Adrenal gland (tissue), 12 donors: ENCODE data around the gene GKN2. TPM values are rescaled to one million over a fixed set of nuclear protein-coding genes. Genes with fewer than 3 reads are reported as not detected.

Experiments used
- DNase-seq, 7 donors: peaks; one replicate each; pipeline ENCODE4 v3.0.0-alpha.2; 2019 to 2020
- H3K27ac ChIP-seq, 5 donors: fragments of 200-600 bp; sonication (generic) in 4 of 5; 1 replicate in 3 of 5; 2 replicates in 2 of 5; pipeline versions ENCODE4 v1.5.1 to v1.8.0; 2016 to 2020; ENCODE audit warnings: mild to moderate bottlenecking in 1 of 5
- H3K27me3 ChIP-seq: fragments of 200-600 bp; 2 replicates; pipeline ENCODE4 v1.8.0; 2021
- H3K36me3 ChIP-seq, 2 donors: fragments of 200-600 bp; replicated peaks in 1 of 2; 1 replicate in 1 of 2; 2 replicates in 1 of 2; pipeline versions ENCODE4 v1.5.1 to v1.8.0; 2018 to 2022
- H3K4me1 ChIP-seq, 2 donors: fragments of 200-600 bp; replicated peaks in 1 of 2; 1 replicate in 1 of 2; 2 replicates in 1 of 2; pipeline versions ENCODE4 v1.5.1 to v1.8.0; 2018 to 2021
- H3K4me3 ChIP-seq, 4 donors: fragments of 200-600 bp; sonication (generic) in 3 of 4; one replicate each; pipeline ENCODE4 v1.5.1; 2016 to 2018
- H3K9me3 ChIP-seq, 3 donors: fragments of 200-600 bp; sonication (generic) in 1 of 3; replicated peaks in 1 of 3; 1 replicate in 2 of 3; 2 replicates in 1 of 3; pipeline versions ENCODE4 v1.5.1 to v1.8.0; 2016 to 2021
- POLR2A ChIP-seq, 2 donors: fragments of 450-650 bp; IDR thresholded peaks; one replicate each; pipeline ENCODE4 v1.6.1; 2017; ENCODE audit warnings: antibody characterized with exemption in 2 of 2, mild to moderate bottlenecking in 2 of 2, moderate library complexity in 1 of 2
- WGBS, 4 donors: extraction: QIAGEN DNeasy Blood & Tissue Kit in 2 of 4; methylation state at CpG; one replicate each; pipeline versions ENCODE4 v1.1.5 to v1.1.7; 2013 to 2017; 5-methylcytosine and 5-hydroxymethylcytosine counted together
- intact Hi-C, 2 donors: fragments of 100-400 bp; cut with DNase I; formaldehyde crosslinking; loops; one replicate each; pipeline versions ENCODE4 v1.14.1 to v1.15.0; 2022 to 2023
- polyA plus RNA-seq, 3 donors: library from polyadenylated mRNA; stranded (reverse); fragments of 200-250 nt in 2 of 3; fragments of 350-450 nt in 1 of 3; fragmentation: Illumina TruSeq in 1 of 3; extraction: RNeasy Lipid Tissue Mini Kit (QIAGEN cat#74804) in 1 of 3; gene quantifications; one replicate each; pipeline ENCODE4 v1.2.3, GENCODE V29; 2013 to 2014
- total RNA-seq, 9 donors: library from RNA; depleted of rRNA in 4 of 9; stranded (reverse); fragments of >200 nt in 4 of 9; fragments of 120-200 nt in 1 of 9; fragmentation: NEBNext Ultra II Directional in 1 of 9; extraction: Animal tissue kit (Norgen Biotek cat#: 25700) in 1 of 9; gene quantifications; one replicate each; pipeline versions ENCODE4 v1.1.0 to v1.2.4, GENCODE V29; 2013 to 2023
- TF ChIP-seq, protein P1 (sequence below), 6 experiments: fragments of 450-650 bp in 4 of 6; fragments of 200-600 bp in 2 of 6; sonication (generic) in 1 of 6; IDR thresholded peaks; 1 replicate in 5 of 6; 2 replicates in 1 of 6; pipeline versions ENCODE4 v1.5.1 to v1.8.0; 2016 to 2021; ENCODE audit warnings: antibody characterized with exemption in 6 of 6, mild to moderate bottlenecking in 2 of 6, moderate library complexity in 1 of 6
- donor health status: healthy with polysubstance abuse.
- donor health status: Bipolar disorder and iron deficiency.
- donor health status: DM: yes; HTN: yes; CAD: no.
- donor health status: DM: no; HTN: no; CAD: no.
- donor health status: DM: no; HTN: no; CAD: no.
- donor health status: DM: yes; HTN: yes; CAD: no.

The GKN2 gene
- total and polyA plus RNA-seq, 12 donors: 0.27 to 0.31 TPM; not detected in 10

DNA sequence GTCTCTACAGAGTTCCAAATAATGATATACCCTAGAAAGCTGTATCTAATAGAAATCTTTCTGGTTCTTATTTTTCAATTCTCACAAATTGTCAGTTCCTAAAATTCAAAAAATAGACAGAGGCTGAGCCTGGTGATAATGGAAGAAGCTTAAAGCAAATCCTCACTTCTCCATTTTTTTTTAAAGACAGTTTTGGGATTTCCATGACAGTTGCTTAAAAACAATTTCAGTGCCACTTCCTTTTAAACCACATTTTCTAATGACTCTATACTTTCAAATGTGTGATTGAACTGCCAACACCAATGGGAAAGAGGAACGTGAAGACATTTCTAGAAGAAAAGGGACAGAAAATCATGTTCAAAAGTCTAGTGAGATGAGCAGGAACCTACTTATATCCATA, 4.0 kb downstream of the GKN2 start:
- no peak for TF ChIP-seq POLR2A (IDR thresholded peaks at IDR 0.05)
- TF ChIP-seq, protein P1, sequence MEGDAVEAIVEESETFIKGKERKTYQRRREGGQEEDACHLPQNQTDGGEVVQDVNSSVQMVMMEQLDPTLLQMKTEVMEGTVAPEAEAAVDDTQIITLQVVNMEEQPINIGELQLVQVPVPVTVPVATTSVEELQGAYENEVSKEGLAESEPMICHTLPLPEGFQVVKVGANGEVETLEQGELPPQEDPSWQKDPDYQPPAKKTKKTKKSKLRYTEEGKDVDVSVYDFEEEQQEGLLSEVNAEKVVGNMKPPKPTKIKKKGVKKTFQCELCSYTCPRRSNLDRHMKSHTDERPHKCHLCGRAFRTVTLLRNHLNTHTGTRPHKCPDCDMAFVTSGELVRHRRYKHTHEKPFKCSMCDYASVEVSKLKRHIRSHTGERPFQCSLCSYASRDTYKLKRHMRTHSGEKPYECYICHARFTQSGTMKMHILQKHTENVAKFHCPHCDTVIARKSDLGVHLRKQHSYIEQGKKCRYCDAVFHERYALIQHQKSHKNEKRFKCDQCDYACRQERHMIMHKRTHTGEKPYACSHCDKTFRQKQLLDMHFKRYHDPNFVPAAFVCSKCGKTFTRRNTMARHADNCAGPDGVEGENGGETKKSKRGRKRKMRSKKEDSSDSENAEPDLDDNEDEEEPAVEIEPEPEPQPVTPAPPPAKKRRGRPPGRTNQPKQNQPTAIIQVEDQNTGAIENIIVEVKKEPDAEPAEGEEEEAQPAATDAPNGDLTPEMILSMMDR (IDR thresholded peaks at IDR 0.05): no peak
- no peak for DNase-seq
- Histone ChIP-seq H3K36me3 (no peaks in the 10 kb centered on the region), H3K4me1 (no peaks in the 10 kb centered on the region), H3K9me3 (no peaks in the 10 kb centered on the region), H3K27ac (no peak overlapping the region), H3K4me3 (no peak overlapping the region), H3K27me3 (no peaks in the 10 kb centered on the region)
- 52 to 70% (median 61%) methylated on average over 1 of the region's 1 CpG for WGBS, 4 donors
- intact Hi-C loops: loop anchor here in 1 of 2 donors (10.0 kb wide), 2 partner anchors 66 to 356 kb away; partner anchors contain the start of gene ANTXR1

DNA sequence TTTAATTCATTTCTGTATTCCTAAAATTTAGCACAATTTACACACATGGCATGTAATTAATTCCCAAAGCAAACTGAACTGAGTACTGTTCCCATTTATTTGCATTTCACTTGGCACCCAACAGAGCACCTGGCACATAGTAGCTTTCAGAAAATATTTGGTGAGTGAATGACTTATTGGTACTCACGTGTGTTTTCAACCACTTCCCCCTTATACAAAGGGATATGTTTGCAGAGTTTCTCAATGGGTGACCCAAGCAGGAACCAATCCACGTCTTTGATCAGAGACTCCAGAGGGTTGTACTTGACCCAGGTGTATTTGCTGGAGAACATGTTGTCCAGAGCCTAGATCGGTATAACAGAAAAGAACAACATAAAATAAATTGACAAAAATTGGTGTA, 6.6 kb downstream of the GKN2 start:
- Histone ChIP-seq H3K9me3 (no peaks in the 10 kb centered on the region), H3K4me1 (no peaks in the 10 kb centered on the region), H3K27ac (no peak overlapping the region), H3K27me3 (no peaks in the 10 kb centered on the region), H3K36me3 (no peaks in the 10 kb centered on the region), H3K4me3 (no peak overlapping the region)
- TF ChIP-seq POLR2A (IDR thresholded peaks at IDR 0.05): no peak
- TF ChIP-seq, protein P1 (IDR thresholded peaks at IDR 0.05): no peak
- no peak for DNase-seq
- WGBS, 4 donors: 70 to 75% (median 73%) methylated on average over 3 of the region's 3 CpGs
- intact Hi-C loops: loop anchor here in 1 of 2 donors (10.0 kb wide), 2 partner anchors 69 to 359 kb away; partner anchors contain the start of gene ANTXR1

DNA sequence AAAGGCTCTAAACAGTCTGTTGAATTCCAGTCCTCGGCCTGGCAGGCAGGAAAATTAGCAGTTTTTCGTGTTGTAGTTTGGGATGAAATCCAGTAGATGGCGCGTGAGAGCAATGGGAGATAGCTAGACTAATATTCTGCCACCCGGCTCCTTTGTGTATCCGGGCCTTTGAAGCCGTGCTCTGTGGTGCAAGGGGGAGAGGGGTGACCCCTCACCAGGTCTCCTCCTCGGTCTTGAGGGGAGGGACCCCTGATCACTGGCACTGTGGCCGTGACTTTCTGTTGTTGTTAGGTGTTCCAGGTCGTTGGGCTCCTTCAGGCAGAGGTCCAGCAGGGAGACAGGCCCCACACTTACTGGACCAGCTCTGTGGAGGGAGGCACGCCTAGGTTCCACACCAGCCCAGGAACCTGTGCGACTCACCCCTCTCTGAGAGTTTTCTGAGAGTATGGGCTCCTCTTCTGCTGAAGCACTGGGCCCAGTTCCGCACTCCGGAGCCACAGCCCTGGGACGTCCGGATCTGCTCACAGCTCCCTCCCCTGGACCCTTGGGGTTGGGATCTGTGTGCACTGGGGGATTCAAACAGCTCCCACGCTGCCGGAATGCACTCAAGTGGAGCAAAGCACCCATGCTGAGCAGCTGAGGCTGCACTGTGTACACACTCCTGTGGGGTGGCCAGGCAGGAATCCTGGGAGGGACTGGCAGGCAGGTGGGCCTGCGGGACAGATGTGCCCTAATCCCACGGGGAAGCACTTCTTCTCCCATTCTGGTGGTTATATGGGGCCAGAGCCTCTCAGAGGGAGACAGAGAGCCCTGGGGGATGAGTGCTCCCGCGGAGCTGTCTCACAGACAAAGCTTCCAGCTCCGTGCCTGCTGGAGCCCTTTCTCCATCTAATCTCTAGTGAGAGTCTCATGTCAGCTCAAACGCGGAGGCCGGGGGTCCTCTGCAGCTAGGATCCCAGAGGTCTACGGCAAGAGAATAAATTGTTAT, 8.8 kb downstream of the GKN2 start:
- intact Hi-C loops: loop anchor here in 1 of 2 donors (10.0 kb wide), 2 partner anchors 71 to 361 kb away; partner anchors contain the start of gene ANTXR1
- H3K27ac ChIP-seq: no peak overlapping the region
- H3K4me3 ChIP-seq: no peak overlapping the region
- H3K36me3 ChIP-seq: no peaks in the 10 kb centered on the region
- no peaks in the 10 kb centered on the region for H3K4me1 ChIP-seq
- TF ChIP-seq, protein P1 (IDR thresholded peaks at IDR 0.05): peak; percentile 77 to 90 (median 84)
- TF ChIP-seq POLR2A (IDR thresholded peaks at IDR 0.05): no peak
- 40 to 46% (median 43%) methylated on average over 16 to 27 of the region's 27 CpGs for WGBS, 4 donors
- H3K9me3 ChIP-seq: no peaks in the 10 kb centered on the region
- no peaks in the 10 kb centered on the region for H3K27me3 ChIP-seq
- DNase-seq: peak; percentile 56 to 83 (median 66)

DNA sequence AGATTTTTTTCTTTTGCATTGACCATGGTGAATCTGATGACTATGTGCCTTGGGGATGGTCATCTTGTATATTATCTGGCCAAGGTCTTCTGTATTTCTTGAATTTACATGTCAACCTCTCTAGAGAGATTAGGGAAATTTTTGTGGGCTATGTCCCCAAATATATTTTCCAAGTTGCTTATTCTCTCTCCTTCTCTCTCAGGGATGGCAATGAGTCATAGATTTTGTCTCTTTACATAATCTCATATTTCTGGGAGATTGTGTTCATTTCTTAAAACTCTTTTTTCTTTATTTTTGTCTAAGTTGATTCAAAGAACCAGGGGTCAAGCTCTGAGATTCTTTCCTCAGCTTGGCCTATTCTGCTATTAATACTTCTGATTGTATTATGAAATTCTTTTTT, 9.9 kb downstream of the GKN2 start:
- Histone ChIP-seq H3K27ac (no peak overlapping the region), H3K27me3 (no peaks in the 10 kb centered on the region), H3K36me3 (no peaks in the 10 kb centered on the region), H3K9me3 (no peaks in the 10 kb centered on the region), H3K4me3 (no peak overlapping the region), H3K4me1 (no peaks in the 10 kb centered on the region)
- DNase-seq: no peak
- no peak for TF ChIP-seq POLR2A (IDR thresholded peaks at IDR 0.05)
- TF ChIP-seq, protein P1 (IDR thresholded peaks at IDR 0.05): no peak
- intact Hi-C loops: loop anchor here in 1 of 2 donors (10.0 kb wide), 2 partner anchors 72 to 362 kb away; partner anchors contain the start of gene ANTXR1
